ENCODE measurements around the gene RENBP. TPM values are rescaled to one million over a fixed set of nuclear protein-coding genes. Genes with fewer than 3 reads are reported as not detected.

The RENBP gene
- total RNA-seq, 4 donors from 2014 or later, result 1.8 to 2.6 (median 2.0) TPM

DNA sequence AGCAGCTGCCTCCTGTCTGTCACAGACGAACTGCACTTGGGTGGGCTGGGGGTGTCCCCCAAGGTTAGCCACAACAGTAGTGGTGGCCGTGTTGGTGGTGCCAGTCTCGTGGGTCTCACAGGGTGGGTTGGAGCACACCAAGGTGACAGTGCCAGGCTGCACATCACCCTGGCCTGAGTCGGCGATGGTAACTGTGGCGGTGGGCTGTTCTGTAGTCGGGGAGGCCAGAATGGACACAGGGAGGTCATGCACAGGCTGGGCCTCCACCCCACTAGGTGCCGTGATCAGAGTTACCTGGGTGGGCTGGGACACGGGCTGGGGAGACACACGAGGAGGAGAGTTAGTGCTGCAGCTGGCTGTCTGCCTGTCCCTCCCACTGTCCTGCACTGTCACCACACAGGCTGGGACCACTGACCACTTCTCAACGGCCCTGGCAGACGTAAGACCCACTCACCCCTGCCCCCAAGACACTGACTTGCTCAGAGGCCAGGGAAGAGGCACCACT is 10.8 kb upstream of the RENBP start:
- DNase-seq, result no peak
- no peak for ATAC-seq
- H3K27me3 ChIP-seq, result no peaks in the 10 kb centered on the region
- H3K36me3 ChIP-seq, result peaks cover 0 to 80% of the 10 kb centered on the region in 2 donors
- H3K9me3 ChIP-seq, result no peaks in the 10 kb centered on the region
- TF ChIP-seq POLR2A (IDR thresholded peaks at IDR 0.05), result no peak
- TF ChIP-seq, protein P1, sequence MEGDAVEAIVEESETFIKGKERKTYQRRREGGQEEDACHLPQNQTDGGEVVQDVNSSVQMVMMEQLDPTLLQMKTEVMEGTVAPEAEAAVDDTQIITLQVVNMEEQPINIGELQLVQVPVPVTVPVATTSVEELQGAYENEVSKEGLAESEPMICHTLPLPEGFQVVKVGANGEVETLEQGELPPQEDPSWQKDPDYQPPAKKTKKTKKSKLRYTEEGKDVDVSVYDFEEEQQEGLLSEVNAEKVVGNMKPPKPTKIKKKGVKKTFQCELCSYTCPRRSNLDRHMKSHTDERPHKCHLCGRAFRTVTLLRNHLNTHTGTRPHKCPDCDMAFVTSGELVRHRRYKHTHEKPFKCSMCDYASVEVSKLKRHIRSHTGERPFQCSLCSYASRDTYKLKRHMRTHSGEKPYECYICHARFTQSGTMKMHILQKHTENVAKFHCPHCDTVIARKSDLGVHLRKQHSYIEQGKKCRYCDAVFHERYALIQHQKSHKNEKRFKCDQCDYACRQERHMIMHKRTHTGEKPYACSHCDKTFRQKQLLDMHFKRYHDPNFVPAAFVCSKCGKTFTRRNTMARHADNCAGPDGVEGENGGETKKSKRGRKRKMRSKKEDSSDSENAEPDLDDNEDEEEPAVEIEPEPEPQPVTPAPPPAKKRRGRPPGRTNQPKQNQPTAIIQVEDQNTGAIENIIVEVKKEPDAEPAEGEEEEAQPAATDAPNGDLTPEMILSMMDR (IDR thresholded peaks at IDR 0.05 in 4 of 5, conservative IDR thresholded peaks at IDR 0.05 in 1 of 5), result no peak
- intact Hi-C loops (cut with DNase I; ENCODE audit: low total_unique reads), result loop anchor here (10.0 kb wide), 1 partner anchor 1000 kb away; no protein-coding TSS in a partner anchor
- no peak overlapping the region for H3K4me3 ChIP-seq
- no peak overlapping the region for H3K27ac ChIP-seq
- no peaks in the 10 kb centered on the region for H3K4me1 ChIP-seq
- in situ Hi-C loops (cut with MboI; ENCODE audit: low sequenced_read_pairs in 4 of 4), result loop anchor here in 3 of 4 donors (25.0 kb wide), 4 partner anchors 107 to 993 kb away; partner anchors contain the start of genes IDH3G (in 2 of the 3), SRPK3 (in 2 of the 3), SSR4 (in 2 of the 3) and G6PD (in 1 of the 3)

DNA sequence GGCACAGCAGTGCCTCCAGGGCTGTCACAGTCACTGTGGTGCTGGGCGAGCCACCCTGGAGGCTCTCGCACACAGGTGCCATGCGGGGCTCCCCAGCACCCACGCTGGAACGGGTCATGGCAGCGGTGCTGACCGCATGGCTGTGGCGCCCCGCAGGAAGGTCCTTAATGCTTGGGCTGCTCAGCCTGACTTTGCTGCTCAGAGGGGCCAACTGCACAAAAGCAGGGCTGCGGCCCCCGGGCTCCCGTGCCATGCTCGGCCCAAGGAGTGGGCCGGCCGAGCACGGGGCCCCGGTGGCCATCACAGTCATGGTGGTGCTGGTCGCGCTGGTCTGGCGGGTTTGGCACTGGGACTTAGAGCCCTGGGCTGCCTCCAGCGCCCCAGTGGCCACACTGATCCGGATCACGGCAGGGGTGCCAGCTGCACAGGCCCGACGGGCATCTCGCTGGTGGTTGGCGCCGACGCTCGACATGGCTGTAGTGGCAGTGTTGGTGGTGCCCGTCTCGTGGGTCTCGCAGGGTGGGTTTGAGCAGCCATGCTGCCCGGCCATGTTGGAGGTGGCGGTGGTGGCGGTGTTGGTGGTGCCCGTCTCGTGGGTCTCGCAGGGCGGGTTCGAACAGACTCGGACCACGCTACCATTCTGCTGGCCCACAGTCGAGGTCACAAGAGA is 10.2 kb upstream of the RENBP start:
- no peaks in the 10 kb centered on the region for H3K4me1 ChIP-seq
- H3K36me3 ChIP-seq, result peaks cover 0 to 80% of the 10 kb centered on the region in 2 donors
- no peak overlapping the region for H3K4me3 ChIP-seq
- in situ Hi-C loops (cut with MboI; ENCODE audit: low sequenced_read_pairs in 4 of 4), result loop anchor here in 3 of 4 donors (25.0 kb wide), 4 partner anchors 108 to 992 kb away; partner anchors contain the start of genes IDH3G (in 2 of the 3), SRPK3 (in 2 of the 3), SSR4 (in 2 of the 3) and G6PD (in 1 of the 3)
- no peak for TF ChIP-seq POLR2A (IDR thresholded peaks at IDR 0.05)
- TF ChIP-seq, protein P1 (IDR thresholded peaks at IDR 0.05 in 4 of 5, conservative IDR thresholded peaks at IDR 0.05 in 1 of 5), result no peak
- no peak overlapping the region for H3K27ac ChIP-seq
- no peaks in the 10 kb centered on the region for H3K9me3 ChIP-seq
- ATAC-seq (no peak), DNase-seq (no peak)
- H3K27me3 ChIP-seq, result no peaks in the 10 kb centered on the region
- intact Hi-C loops (cut with DNase I; ENCODE audit: low total_unique reads), result loop anchor here (10.0 kb wide), 1 partner anchor 1000 kb away; no protein-coding TSS in a partner anchor

DNA sequence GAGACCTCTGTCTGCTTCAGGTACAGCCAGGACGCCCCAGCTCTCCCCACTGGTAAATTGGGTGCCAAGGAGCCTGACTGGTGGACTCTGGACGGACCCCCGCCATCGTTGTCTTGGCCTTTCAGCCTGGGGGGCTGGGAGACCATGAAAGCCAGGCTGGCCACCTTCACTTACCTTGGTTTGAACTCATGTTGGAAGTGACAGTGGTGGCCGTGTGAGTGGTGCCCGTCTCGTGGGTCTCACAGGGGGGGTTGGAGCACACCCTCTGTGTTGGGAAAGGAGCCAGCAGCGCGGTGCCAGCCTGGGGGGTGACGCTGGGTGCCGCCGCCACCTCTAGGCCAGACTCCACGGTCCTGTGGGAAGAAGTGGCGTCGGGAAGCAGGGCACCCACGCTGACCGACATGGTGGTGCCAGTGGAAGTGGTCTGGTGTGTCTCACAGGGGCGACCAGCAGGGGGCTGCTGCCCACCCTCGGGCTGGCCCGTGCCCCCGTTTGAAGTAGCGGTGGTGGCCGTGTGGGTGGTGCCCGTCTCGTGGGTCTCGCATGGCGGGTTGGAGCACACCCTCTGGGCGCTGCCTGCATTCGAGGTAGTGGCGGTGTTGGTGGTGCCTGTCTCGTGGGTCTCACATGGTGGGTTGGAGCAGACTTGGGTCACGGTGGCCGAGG is 9.6 kb upstream of the RENBP start:
- intact Hi-C loops (cut with DNase I; ENCODE audit: low total_unique reads), result loop anchor here (1.0 to 10.0 kb wide), 3 partner anchors 31 to 999 kb away; partner anchors contain the start of gene PLXNB3
- in situ Hi-C loops (cut with MboI; ENCODE audit: low sequenced_read_pairs in 4 of 4), result loop anchor here in 3 of 4 donors (25.0 kb wide), 4 partner anchors 108 to 992 kb away; partner anchors contain the start of genes IDH3G (in 2 of the 3), SRPK3 (in 2 of the 3), SSR4 (in 2 of the 3) and G6PD (in 1 of the 3)
- peak overlapping the region in 1 of 4 donors; percentile 59 for H3K27ac ChIP-seq
- H3K36me3 ChIP-seq, result peaks cover 0 to 80% of the 10 kb centered on the region in 2 donors
- H3K4me3 ChIP-seq, result no peak overlapping the region
- DNase-seq (no peak), ATAC-seq (no peak)
- H3K9me3 ChIP-seq, result no peaks in the 10 kb centered on the region
- no peaks in the 10 kb centered on the region for H3K27me3 ChIP-seq
- no peaks in the 10 kb centered on the region for H3K4me1 ChIP-seq
- no peak for TF ChIP-seq POLR2A (IDR thresholded peaks at IDR 0.05)
- TF ChIP-seq, protein P1 (IDR thresholded peaks at IDR 0.05 in 4 of 5, conservative IDR thresholded peaks at IDR 0.05 in 1 of 5), result no peak

DNA sequence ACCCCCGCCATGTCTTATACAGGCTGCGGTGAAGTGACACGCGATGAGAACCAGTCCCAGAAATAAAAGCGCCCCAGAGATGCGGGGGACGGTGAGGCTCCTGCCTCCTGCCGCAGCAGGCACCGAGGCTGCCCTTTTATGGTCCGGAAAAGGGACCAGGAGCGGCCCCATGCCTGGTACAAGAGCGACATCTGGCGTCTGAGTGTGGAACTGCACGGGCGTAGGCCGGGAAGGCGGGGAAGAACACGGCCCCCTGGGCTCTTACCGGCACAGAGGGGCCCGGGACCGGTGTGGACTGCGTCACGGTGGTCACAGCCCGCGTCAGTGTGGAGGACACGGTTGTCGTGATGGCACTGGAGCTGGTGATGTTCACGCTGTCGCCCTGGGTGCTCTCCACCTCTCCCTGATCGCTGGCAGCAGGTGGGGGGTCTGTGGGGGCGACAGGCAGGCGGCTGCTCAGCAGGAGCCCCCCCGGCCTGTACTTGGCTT is 8.9 kb upstream of the RENBP start:
- Histone ChIP-seq H3K4me1 (no peaks in the 10 kb centered on the region), H3K36me3 (peaks cover 0 to 80% of the 10 kb centered on the region in 2 donors), H3K4me3 (no peak overlapping the region), H3K9me3 (no peaks in the 10 kb centered on the region), H3K27me3 (no peaks in the 10 kb centered on the region), H3K27ac (peak overlapping the region in 1 of 4 donors; percentile 59)
- DNase-seq, result peak; percentile 32 to 60
- peak; percentile 67 to 82 for ATAC-seq
- intact Hi-C loops (cut with DNase I; ENCODE audit: low total_unique reads), result loop anchor here (1.0 to 10.0 kb wide), 3 partner anchors 30 to 999 kb away; partner anchors contain the start of gene PLXNB3
- no peak for TF ChIP-seq POLR2A (IDR thresholded peaks at IDR 0.05)
- TF ChIP-seq, protein P1 (IDR thresholded peaks at IDR 0.05 in 4 of 5, conservative IDR thresholded peaks at IDR 0.05 in 1 of 5), result peak; percentile 81 to 98 (median 97)
- in situ Hi-C loops (cut with MboI; ENCODE audit: low sequenced_read_pairs in 4 of 4), result loop anchor here in 3 of 4 donors (25.0 kb wide), 4 partner anchors 109 to 991 kb away; partner anchors contain the start of genes IDH3G (in 2 of the 3), SRPK3 (in 2 of the 3), SSR4 (in 2 of the 3) and G6PD (in 1 of the 3)
